IPS-18c (cell line): ENCODE data around the gene AGRP.

Experiments
- H3K4me3 ChIP-seq: 2 replicates; pipeline ENCODE4 v1.7.0; 2013; ENCODE audit warnings: low read depth, mild to moderate bottlenecking, low read length, moderate library complexity; ENCODE audit not compliant: insufficient read depth
- H3K9me3 ChIP-seq: one replicate; pipeline ENCODE4 v1.6.1; 2013; ENCODE audit warnings: mild to moderate bottlenecking, low read length, moderate library complexity; ENCODE audit not compliant: control insufficient read depth, insufficient read depth

Gene AGRP, protein sequence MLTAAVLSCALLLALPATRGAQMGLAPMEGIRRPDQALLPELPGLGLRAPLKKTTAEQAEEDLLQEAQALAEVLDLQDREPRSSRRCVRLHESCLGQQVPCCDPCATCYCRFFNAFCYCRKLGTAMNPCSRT

DNA sequence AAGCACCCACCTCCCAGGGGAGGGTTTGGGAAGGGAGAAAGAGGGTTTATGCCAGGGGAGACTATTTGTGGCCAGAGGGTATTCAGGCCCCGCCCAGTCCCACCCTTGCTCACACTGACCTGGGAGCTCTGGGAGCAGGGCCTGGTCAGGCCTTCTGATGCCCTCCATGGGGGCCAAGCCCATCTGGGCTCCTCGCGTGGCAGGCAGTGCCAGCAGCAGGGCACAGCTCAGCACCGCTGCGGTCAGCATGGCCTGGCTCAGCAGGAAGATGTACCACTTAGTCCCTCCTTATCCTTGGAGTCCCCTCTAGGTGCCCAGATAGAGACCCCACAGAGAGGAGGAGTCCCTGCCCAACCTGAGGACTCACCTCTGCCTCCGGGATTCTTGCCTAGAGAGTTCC, at the start of gene AGRP:
Gene AGRP, minus strand, starts transcription at position 398 of the 400 bp plus-strand sequence. Its CDS starts 149 bp downstream, at position 249.
- Histone ChIP-seq H3K4me3 (no peak within 1 kb of the TSS), H3K9me3 (no peaks in the 10 kb centered on the region)

DNA sequence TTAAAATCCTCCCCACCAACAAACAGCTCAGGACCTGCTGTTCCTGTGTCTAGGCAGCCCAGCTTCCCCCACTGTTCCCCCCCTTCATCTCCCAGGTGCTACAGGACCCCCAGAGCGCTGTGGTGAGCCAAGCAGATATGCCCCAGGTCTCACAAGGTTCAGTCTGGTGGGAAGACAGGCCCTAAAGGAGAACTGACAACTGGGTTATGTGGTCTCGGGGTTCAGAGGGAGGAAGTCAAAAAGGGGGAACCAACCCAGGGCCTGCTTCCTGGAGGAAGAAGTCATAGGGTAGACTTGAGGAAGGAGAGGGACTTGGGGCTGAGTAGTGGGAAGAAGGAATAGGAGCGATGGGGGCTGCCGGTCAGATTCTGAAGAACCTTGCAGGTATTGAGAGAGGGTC, 47.9 kb upstream of the AGRP start:
- Histone ChIP-seq H3K4me3 (no peak overlapping the region), H3K9me3 (no peaks in the 10 kb centered on the region)

DNA sequence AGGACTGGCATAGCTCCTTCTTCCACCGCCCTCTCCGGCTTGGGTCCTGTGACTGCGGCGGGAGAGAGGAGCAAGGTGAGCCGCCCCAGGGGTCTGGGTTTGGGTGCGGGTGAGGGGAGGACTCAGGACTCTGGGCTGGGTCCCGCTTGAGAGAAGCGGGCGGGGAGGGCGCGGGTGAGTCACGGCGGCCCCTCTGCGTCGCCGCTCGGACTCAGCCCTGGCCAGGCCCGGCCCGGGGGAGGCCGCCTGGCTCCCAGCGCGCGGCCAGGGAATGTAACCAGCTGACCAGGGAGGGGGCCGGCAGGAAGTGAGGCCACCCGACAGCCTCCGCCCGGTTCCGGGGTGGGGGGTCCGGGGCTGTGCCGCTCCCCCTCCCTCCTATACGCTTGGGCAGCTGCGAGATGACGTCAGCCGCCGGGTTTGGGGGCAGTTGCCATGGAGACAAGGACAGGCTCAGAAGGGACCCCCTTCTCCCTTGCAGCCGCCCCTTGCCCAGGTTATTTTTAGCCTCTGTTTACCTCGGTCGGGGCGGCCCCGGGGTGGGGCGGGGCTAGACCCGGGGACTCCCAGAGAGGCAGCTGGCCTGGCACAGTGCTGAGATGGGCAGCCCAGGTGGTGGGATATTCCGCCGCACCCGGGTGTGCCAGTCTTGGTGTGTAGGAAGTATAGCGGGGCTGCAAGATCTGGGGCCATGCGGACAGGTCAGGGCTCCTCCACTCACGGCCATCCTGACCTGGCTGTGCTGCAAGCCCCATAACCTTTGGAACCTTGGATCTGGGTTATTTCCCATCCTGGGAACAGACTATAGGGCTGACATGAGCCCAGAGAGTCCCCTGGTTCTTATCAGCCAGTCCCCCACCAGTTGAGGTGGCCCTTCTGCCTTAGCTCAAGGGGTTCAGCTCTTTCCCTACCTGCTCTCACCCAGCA, 46.9 kb upstream of the AGRP start:
- peak overlapping the region; percentile 68 for H3K4me3 ChIP-seq

DNA sequence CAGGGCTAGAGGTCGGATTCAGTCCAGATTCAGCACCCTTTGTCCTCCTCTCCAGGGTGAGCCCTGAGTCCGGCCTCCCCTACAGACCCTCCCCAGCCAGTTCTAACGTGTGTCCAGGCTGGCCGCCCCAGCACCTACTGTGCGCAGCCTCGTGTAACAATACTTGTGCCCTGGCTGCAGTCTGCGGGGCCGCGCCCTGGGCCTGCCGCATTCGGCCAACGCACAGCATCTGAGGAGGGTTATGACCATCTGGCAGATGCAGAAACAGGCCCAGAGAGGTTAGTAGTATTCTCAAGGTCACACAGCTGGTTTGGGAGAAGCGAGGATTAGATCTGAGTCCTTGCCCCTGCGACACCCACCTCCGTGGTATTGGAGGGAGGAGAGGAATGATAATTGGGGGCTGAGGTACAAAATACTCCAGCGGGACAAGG, 46.2 kb upstream of the AGRP start:
- peaks cover 2% of the 10 kb centered on the region for H3K9me3 ChIP-seq
- peak overlapping the region; percentile 68 for H3K4me3 ChIP-seq

More for the DNA sequence above, 46.9 kb upstream of the AGRP start:
- no peaks in the 10 kb centered on the region for H3K9me3 ChIP-seq

DNA sequence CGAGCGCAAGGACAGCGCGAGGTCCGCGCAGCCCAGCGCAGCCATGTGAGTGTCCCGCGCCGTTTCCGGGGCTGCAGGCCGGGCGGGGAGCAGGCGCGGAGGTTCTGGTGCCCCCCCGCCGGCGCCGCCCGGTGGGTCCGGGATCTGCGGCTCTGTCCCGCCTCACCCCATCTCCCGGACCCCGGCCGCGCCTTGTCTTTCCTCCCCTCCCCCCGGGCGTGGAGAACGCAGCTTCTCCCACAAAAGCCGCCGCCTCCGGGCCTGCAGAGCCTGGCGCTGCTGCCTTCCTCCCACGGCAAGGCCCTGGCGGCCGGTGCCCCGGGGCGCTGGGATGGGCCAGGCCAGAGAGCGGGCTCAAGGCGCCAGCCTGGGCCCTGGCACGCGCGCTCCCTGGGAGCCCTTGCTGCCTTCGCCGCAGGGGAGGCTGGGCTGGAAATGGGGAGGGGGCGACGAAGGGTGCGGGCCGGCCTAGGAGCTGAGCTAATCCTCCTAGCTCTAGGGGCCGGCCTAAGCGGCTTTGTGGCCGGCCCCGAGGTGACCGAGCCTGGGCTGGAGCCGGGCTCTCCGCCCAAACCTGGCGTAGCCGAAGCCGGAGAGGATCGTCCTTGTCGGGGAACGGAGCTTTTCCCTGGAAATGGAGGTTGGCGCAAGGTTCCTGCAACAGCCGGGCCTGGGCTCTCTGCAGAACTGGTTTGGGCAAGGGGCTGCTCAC, 45.7 kb upstream of the AGRP start:
- Histone ChIP-seq H3K4me3 (peak overlapping the region; percentile 68), H3K9me3 (peaks cover 2% of the 10 kb centered on the region)

DNA sequence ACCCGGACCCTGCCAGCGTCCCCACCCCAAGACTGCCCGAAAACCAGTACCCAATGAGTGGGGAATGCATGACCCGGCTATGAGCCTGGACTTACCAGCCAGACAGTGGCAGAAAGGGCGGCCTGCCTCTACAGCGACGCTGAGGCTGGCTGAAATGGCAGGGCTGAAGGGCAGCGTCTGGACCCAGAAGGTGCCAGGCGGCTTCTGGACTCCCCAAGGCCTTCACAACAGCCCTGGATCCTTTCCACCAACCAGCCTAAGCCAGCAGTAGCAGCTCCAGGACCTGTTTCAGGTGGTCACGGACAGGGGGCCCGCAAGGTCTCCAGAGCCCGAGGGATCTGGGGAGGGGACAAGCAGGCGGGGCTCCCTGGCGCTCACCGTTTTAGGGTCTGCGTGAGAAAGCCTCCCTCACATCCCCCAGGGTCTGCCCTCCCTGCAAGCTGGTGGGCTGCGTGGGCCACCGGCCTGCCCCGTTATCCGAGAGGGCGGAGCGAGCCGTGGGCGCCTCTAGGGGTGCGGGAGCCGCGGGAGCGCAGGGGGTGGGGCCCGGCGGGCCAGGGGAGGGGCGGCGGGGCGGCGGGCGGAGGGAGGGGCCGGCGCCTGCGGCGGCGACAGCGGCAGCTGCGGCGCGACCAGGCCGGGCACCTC, 45.0 kb upstream of the AGRP start, which contains the start of gene RIPOR1:
Gene RIPOR1, plus strand, starts transcription at position 608 of the 648 bp plus-strand sequence. CDS start 9,618 bp downstream, outside the sequence.
- peak within 1 kb of the TSS; percentile 68 for H3K4me3 ChIP-seq
- peaks cover 2% of the 10 kb centered on the region for H3K9me3 ChIP-seq

DNA sequence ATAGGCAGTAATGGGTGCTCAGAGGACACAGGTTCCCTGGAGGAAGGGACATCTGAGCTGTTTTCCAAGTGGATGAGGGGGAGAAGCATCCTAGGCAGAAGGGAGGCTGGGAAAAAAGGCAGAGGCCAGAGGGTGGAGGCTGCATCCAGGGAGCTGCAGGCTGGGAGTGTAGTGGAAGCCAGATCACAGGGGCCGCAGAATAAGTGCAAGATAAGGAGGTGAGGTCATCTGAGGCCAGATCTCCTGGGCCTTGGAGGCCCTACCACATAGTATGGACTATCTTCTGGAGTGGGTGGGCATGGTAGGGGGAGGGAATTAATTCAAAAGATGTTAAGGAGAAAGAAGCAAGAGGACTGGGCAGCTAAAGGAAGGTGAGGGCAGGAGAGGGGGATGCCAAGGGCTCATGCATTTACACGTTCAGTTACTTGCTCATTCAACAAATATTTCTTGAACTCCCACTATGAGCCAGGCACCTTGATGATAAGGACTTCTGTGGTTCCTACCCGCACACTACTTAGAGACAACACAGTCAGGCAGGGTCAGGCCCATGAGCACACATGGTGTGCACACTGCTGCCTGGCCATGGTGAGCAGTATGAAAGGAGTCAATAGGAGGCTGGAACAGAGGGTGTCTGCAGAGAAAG, 42.9 kb upstream of the AGRP start:
- Histone ChIP-seq H3K9me3 (peaks cover 2% of the 10 kb centered on the region), H3K4me3 (no peak overlapping the region)

DNA sequence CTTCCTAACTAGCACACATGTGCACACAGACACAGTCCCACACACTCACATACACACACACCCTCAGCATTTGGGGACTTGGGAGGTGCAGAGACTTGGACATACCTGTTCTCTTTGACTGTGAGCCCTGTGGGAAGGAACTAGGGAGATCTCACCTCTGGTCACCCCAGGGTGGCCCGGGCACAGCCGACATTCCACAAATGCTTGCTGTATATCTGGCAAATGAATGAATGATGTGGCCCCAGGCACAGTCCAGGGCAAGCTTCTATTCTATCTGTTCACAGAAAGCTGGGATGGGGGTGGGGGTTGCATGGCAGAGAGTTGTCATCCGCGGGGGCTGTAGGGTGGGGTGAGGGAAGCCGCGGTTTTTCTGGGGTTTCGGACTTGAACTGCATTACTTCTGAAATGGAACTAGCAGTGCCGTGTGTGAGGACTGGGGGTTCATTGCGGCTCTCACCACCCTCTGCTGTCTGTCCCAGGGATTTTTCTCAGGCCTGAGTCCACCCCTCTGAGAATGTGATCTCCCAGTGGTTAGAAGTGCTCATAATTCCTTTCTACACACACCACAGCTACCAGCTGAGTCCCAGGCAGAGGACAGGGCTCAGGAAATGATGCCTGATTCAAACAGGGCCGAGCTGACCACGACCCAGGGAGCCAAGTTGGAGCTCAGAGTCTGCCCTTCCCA, 42.0 kb upstream of the AGRP start:
- no peak overlapping the region for H3K4me3 ChIP-seq
- peaks cover 2% of the 10 kb centered on the region for H3K9me3 ChIP-seq

DNA sequence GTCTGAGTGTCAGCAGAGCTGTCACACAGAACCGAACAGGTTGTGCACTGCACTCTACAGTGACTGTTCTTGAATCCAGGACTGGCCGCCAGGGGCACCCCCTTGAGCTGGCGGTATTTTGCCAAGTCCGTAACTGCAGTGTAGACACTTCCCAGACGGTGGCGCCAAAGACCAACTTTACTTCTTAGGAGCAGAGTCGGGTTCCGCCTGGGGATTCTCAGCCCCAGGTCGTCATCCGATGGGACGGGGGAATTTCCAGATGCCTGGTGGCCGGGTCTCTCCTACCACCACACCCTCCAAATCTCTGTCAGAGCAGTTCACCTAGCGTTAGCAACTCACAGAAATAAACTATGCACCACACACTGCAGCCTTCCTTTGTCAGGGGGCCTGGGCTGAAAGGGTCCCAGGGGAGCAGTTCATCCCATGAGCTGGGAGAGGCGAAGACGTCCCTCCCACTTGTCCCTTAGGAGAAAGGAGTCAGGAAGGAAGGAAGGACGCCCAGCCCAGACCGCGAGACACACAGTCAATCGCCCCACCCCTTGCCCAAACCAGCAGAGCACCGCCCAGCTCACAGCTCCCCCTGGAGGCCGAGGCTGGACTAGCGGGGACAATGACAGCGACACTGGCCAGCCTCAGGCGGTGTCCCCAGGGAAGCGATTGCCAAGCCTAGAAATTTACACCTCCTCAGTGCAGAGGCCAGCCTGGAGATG, 37.9 kb upstream of the AGRP start:
- peaks cover 2% of the 10 kb centered on the region for H3K9me3 ChIP-seq
- peak overlapping the region; percentile 48 for H3K4me3 ChIP-seq

DNA sequence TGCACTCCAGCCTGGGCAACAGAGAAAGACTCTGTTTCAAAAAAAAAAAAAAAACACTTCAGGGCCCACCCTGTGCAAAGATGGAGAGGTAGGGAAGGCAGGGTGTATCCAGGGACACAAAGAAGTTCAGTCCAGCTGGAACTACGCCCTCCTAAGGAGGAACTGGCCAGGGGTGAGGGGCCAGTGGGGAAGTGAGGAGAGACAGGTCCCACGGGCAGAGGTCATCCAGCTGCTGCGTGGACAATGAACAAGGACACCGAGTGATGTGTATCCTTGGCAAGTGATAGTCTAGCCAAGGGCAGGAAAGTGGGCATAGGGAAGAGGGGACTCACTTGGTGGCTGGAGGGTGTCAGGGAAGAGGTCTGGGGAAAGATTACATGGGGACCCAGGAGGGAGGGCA, 35.9 kb upstream of the AGRP start:
- H3K4me3 ChIP-seq = no peak overlapping the region

DNA sequence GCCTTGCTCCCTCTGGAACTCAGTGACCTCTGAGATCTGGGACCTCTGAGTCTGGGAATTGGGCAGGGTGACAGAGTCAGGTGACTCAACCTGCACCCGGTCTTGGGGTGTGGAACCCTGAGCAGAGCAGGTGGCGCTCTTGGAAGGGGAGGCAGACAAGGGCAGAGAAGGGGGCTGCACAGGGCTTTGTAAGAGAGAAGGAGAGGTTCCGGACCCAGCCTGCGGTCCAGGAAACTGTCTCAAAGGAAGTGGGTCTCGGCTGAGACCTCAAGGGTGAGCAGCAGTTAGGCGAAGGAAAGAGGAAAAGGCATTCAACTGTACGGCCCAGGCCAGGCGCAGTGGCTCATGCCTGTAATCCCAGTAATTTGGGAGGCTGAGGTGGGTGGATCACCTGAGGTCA, 35.3 kb upstream of the AGRP start:
- Histone ChIP-seq H3K9me3 (no peaks in the 10 kb centered on the region), H3K4me3 (no peak overlapping the region)

More for the DNA sequence above, 35.9 kb upstream of the AGRP start:
- H3K9me3 ChIP-seq = no peaks in the 10 kb centered on the region

DNA sequence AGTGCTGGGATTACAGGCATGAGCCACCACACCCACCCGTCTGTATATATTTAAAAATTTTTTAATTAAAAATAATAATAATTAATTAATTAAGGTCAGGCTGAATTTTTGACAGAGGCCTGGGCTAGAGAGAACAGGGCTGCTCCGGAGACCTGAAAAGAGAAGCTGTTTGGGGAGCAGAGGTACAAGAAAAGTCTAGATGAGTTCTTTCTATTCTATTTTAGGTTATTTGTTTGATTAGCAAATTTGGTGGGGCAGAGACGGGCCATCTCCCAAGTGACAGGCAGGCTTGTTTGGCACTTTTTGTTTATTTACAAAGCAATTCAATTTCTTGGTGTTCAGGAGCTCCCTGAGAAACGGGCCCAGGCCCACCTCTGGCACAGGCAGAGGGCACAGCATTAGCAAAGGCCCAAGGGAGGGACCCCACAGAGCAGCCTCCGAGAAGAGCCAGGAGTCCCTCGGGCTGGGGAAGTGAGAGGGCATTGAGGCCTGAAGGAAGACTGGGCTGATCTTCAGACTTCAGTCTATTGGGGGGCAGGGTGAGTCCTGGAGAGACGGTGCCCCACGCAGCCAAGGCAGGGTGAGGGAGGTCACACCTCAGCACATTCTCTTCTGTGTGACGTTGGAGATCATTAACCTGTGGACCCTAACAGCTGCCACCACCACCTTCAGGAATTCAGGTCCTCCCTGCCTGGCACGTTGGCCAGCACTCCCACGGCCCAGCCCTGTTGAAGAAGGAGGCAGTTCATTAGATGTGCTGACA, 34.5 kb upstream of the AGRP start:
- Histone ChIP-seq H3K9me3 (no peaks in the 10 kb centered on the region), H3K4me3 (no peak overlapping the region)

DNA sequence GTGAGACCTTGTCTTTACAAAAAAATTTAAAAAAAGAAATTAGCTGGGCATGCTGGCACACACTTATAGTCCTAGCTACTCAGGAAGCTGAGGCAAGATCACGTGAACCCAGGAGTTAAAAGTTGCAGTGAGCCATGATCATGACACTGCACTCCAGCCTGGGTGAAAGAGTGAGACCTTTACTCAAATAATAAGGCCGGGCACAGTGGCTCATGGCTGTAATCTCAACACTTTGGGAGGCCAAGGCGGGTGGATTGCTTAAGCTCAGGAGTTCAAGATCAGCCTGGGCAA, 33.8 kb upstream of the AGRP start:
- Histone ChIP-seq H3K4me3 (no peak overlapping the region), H3K9me3 (no peaks in the 10 kb centered on the region)

DNA sequence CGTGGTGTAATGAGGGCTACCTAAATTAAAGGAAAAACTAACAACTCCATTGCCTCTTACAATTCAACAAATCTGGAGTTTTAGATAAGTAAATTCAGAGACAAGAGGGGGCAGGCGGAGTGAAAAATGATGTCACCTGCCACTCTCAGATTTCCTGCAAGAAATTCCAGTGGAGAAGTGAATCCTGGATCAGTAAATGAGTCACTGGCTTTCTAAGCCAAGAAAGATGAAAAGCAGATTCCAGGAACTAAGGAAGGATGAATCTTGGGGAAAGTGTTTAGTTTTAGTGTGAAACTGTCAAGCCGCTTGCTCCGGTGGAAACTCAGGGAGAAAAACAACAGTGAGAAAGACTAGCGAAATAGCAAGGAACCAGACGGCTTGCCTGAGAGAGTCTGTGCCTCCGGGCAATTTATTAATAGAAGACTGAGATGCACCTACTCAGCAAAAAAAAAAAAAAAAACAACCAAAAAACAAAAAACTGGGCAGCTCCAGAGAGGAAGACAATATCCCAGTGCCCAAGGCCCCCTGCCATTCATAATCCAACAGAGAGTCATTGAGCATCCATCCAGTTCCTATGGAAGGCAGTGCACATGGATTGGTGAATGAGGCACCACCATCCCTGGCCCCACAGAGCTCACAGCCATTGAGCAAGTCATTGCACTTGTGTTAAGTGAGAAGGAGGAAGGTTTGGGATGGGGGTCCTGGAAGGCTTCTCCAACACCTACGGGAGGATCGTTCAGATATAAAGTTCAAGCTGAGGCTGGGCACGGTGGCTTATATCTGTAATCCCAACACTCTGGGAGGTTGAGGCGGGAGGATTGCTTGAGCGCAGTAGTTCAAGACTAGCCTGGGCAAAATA, 33.2 kb upstream of the AGRP start:
- Histone ChIP-seq H3K4me3 (no peak overlapping the region), H3K9me3 (no peaks in the 10 kb centered on the region)
